Measurements from ENCODE around the gene CNOT6.
"Not testable (repeated sequence)": the region's sequence is repeated elsewhere in the genome, so short reads cannot be mapped to it uniquely, and the experiment has no call there.

CNOT6 gene

GRCh38 chr5:180494060-180494509 is at the start of gene CNOT6:
TSS of gene CNOT6 (plus strand) at chr5:180494379. CDS start at chr5:180529277, 34,898 bp downstream.
- DNase-seq = peak; percentile 94

- DNase-seq = no peak
Observed at GRCh38 chr5:180454752-180455151, 39.4 kb upstream of the CNOT6 start.

- DNase-seq = no peak
Observed at GRCh38 chr5:180455872-180456271, 38.3 kb upstream of the CNOT6 start.

GRCh38 chr5:180456792-180457191 is 37.4 kb upstream of the CNOT6 start:
- no peak for DNase-seq

GRCh38 chr5:180458852-180459673 is 35.1 kb upstream of the CNOT6 start:
- not testable (repeated sequence) for DNase-seq

GRCh38 chr5:180459674-180460142 is 34.5 kb upstream of the CNOT6 start:
- DNase-seq = not testable (repeated sequence)

- no peak for DNase-seq
Observed at GRCh38 chr5:180460834-180461233, 33.3 kb upstream of the CNOT6 start.

- DNase-seq = no peak
Observed at GRCh38 chr5:180461303-180461702, 32.9 kb upstream of the CNOT6 start.

GRCh38 chr5:180463216-180463900 is 30.8 kb upstream of the CNOT6 start:
- no peak for DNase-seq

- DNase-seq = no peak
Observed at GRCh38 chr5:180463916-180464602, 30.1 kb upstream of the CNOT6 start.

GRCh38 chr5:180464603-180464970 is 29.6 kb upstream of the CNOT6 start:
- DNase-seq = no peak

GRCh38 chr5:180465052-180465451 is 29.1 kb upstream of the CNOT6 start:
- DNase-seq = not testable (repeated sequence)

GRCh38 chr5:180466316-180466715 is 27.9 kb upstream of the CNOT6 start:
- DNase-seq = no peak

- no peak for DNase-seq
Observed at GRCh38 chr5:180467028-180467975, 26.9 kb upstream of the CNOT6 start.

GRCh38 chr5:180467989-180468731 is 26.0 kb upstream of the CNOT6 start:
- DNase-seq = no peak

- DNase-seq = no peak
Observed at GRCh38 chr5:180468732-180469585, 25.2 kb upstream of the CNOT6 start.

- DNase-seq = no peak
Observed at GRCh38 chr5:180469586-180469865, 24.7 kb upstream of the CNOT6 start.

GRCh38 chr5:180469866-180470265 is 24.3 kb upstream of the CNOT6 start:
- DNase-seq = no peak

- DNase-seq = no peak
Observed at GRCh38 chr5:180470361-180470760, 23.8 kb upstream of the CNOT6 start.

- DNase-seq = peak; percentile 41
Observed at GRCh38 chr5:180470966-180471582, 23.1 kb upstream of the CNOT6 start.

Measured in CD4-positive, alpha-beta T cell treated with Interleukin-15 for 1 hour (primary cell).